T-helper 17 cell (primary cell): ENCODE results near the gene DOCK8. TPM values are rescaled to one million over a fixed set of nuclear protein-coding genes. Genes with fewer than 3 reads are reported as not detected.
"Not testable (repeated sequence)": the region's sequence is repeated elsewhere in the genome, so short reads cannot be mapped to it uniquely, and the experiment has no call there.

Experiments
- ATAC-seq: fragments of 150-1000 bp; cut with Tn5 transposase; 2 replicates; pipeline ENCODE4 v1.10.0; 2021; ENCODE audit warnings: mild to moderate bottlenecking, moderate library complexity
- DNase-seq, 3 donors: peaks; one replicate each; pipeline versions ENCODE4 v3.0.0 to v3.0.0-alpha.2; 2020 to 2021
- H3K9me3 ChIP-seq: one replicate; pipeline ENCODE4 v1.7.0; 2013; ENCODE audit warnings: low read length, mild to moderate bottlenecking; ENCODE audit not compliant: control insufficient read depth, poor library complexity, severe bottlenecking
- H3K27ac Mint-ChIP-seq: one replicate; pipeline ENCODE4 v1.8.0; 2022; ENCODE audit warnings: mild to moderate bottlenecking, moderate library complexity, mixed read lengths
- H3K27me3 Mint-ChIP-seq: one replicate; pipeline ENCODE4 v1.8.0; 2022; ENCODE audit warnings: mixed read lengths
- H3K36me3 Mint-ChIP-seq: one replicate; pipeline ENCODE4 v1.8.0; 2022; ENCODE audit warnings: low read depth, mixed read lengths
- H3K4me1 Mint-ChIP-seq: one replicate; pipeline ENCODE4 v1.8.0; 2022; ENCODE audit warnings: mild to moderate bottlenecking, mixed read lengths
- H3K4me3 Mint-ChIP-seq: one replicate; pipeline ENCODE4 v1.8.0; 2022; ENCODE audit warnings: mild to moderate bottlenecking, moderate library complexity, mixed read lengths
- total RNA-seq, 4 donors: library from RNA in 2 of 4; stranded (reverse) in 2 of 4; gene quantifications; one replicate each; pipeline ENCODE4 v1.2.3 and lab custom pipeline; 2022 to 2026

DOCK8 gene
- total RNA-seq, 2 donors from 2014 or later: 160 to 187 TPM

DNA sequence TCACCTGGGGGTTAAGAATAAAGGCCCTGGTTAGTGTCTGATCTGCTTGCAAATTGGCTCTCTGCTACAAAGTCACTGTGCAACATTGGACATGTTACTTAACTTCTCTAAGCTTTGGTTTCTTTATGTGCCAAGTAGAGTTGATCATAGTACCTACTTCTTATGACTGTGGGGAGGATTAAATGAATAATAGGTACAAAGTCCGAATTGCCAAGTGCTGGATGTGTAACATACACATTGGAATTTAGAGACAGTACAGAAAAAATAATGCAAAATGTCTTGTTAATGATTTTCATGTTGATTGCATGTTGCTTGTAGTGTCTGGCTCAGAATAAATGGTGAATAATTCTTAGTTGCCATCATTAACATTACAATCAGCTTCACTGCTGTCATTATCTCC is 2.2 kb downstream of the DOCK8 start:
- H3K36me3 Mint-ChIP-seq: no peaks in the 10 kb centered on the region
- DNase-seq: no peak

DNA sequence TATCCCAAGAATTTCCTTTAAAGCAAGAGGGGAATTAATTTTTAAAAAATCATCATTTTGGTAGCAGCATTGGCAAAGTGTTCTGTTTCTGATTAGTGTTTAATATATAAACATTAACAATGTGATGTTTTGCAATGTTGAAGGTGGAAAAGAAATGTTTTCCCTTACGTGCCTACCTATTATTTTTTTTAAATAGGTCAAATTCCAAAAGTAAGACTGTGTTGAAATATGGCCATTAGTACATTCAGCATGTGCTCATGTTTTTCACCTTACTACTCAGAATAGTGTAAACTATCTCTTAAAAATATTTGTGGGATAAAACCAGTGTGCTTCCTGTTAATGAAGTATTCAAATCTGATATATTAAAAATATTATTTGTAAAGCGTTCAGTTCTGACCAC is 3.3 kb downstream of the DOCK8 start:
- no peaks in the 10 kb centered on the region for H3K9me3 ChIP-seq
- DNase-seq (no peak), ATAC-seq (no peak)
- Mint-ChIP-seq H3K4me1 (peaks cover 21% of the 10 kb centered on the region), H3K36me3 (no peaks in the 10 kb centered on the region), H3K27me3 (peaks cover 11% of the 10 kb centered on the region), H3K27ac (no peak overlapping the region), H3K4me3 (no peak overlapping the region)

More for the DNA sequence above, 2.2 kb downstream of the DOCK8 start:
- H3K9me3 ChIP-seq: no peaks in the 10 kb centered on the region
- H3K27me3 Mint-ChIP-seq: peaks cover 11% of the 10 kb centered on the region
- ATAC-seq: no peak
- peaks cover 11% of the 10 kb centered on the region for H3K4me1 Mint-ChIP-seq
- no peak overlapping the region for H3K27ac Mint-ChIP-seq
- H3K4me3 Mint-ChIP-seq: peak overlapping the region; percentile 65

DNA sequence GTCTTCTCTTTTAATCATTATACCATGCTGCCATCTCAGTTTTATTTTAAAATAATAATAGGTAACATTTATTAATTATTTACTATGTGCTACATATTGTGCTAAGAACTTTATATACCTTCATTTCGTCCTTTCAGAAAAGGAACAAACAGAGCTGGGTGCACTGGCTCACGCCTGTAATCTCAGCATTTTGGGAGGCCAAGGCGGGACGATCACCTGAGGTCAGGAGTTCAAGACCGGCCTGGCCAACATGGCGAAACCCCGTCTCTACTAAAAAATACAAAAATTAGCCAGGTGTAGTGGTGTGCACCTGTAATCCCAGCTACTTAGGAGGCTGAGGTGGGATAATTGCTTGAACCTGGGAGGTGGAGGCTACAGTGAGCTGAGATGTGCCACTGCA is 4.4 kb downstream of the DOCK8 start:
- not testable (repeated sequence) for H3K9me3 ChIP-seq, DNase-seq, ATAC-seq, H3K36me3 Mint-ChIP-seq, H3K27ac Mint-ChIP-seq, H3K4me3 Mint-ChIP-seq
- peaks cover 11% of the 10 kb centered on the region for H3K27me3 Mint-ChIP-seq
- H3K4me1 Mint-ChIP-seq: peaks cover 24% of the 10 kb centered on the region

DNA sequence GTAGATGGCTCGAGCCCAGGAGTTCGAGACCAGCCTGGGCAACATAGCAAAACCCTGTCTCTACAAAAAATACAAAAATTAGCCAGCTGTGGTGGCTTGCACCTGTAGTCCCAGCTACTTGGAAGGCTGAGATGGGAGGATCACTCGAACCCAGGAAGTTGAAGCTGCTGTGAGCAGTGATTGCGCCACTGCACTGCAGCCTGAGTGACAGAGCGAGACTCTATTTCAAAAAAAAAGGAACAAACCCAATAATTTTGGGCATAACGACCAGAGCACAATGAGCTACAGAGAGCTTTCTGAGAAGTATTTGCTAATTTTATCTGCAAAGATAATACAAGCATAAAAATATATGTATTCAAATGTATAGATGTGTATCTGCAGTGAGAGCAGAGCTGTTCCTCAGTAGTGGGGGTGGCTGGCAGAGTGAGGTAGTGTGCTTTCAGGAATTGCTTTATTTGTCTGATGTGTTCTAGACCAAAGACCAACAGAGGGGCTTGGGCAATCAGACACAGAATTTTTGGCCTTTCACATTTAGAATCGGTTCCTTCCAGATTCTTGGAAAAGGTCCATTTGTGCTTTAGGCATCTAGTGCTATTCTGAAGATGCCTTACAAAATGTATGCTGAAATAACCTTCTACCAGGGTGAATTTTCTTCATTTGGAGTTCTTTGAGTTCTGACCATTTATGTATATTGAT is 5.2 kb downstream of the DOCK8 start:
- H3K27ac Mint-ChIP-seq: peak overlapping the region; percentile 49
- peaks cover 11% of the 10 kb centered on the region for H3K27me3 Mint-ChIP-seq
- H3K4me1 Mint-ChIP-seq: peaks cover 28% of the 10 kb centered on the region
- DNase-seq: no peak
- no peak for ATAC-seq
- no peaks in the 10 kb centered on the region for H3K36me3 Mint-ChIP-seq
- H3K4me3 Mint-ChIP-seq: no peak overlapping the region
- H3K9me3 ChIP-seq: no peaks in the 10 kb centered on the region

DNA sequence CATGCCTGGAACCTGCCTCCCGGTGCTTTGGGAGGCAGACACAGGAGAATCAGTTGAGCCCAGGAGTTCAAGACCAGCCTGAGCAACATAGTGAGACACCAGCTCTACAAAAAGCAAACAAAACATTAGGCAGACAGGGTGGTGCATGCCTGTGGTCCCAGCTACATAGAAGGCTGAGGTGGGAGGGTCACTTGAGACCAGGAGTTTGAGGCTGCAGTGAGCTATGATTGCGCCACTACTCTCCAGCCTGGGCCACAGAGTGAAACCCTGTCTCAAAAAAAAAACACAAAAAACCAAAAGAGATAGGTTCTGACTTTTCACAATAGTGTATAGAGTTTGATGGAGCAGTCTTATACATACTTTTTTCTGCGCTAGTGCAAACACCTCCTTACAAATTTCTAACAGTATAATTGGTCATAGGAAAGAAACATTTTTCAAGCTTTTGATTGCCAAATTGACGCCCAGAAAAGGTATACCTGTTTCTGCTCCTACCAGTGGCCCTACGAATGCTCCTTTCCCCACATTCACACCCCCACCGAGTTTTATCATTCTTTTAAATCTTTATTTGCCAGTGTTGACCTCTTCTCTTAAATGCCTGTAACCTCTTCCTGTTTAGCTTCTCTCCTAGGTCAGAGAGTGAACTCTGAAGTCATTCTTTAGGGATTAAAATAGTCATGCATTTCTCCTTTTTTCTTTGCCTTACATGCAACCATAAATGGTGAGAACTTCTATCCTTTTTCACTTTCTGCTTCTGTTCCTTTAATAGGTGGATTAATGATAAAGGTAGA is 7.5 kb downstream of the DOCK8 start:
- ATAC-seq (peak; percentile 18), DNase-seq (no peak)
- peaks cover 2% of the 10 kb centered on the region for H3K27me3 Mint-ChIP-seq
- peak overlapping the region; percentile 82 for H3K4me3 Mint-ChIP-seq
- no peaks in the 10 kb centered on the region for H3K9me3 ChIP-seq
- H3K36me3 Mint-ChIP-seq: no peaks in the 10 kb centered on the region
- peaks cover 21% of the 10 kb centered on the region for H3K4me1 Mint-ChIP-seq
- peak overlapping the region; percentile 72 for H3K27ac Mint-ChIP-seq

DNA sequence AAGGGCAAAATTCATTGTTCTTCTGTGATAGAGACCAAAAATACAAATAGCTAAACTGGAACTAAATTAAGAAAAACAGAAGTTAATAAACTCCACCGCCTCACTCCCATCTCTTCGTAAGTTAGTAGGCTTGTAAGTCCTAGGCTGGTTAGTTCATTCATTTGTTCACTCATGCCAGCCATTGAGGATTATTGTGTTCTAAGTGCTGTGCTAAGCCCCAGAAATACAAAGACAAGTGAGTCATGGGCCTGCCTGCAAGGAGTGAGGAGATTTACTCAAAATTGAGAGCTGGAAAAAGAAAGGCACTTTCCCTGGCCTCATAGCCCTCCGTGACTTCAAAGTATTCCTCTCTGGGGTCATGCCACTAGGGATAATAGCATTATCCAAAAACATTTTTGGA is 8.5 kb downstream of the DOCK8 start:
- Mint-ChIP-seq H3K27me3 (no peaks in the 10 kb centered on the region), H3K4me3 (peak overlapping the region; percentile 82), H3K4me1 (peaks cover 19% of the 10 kb centered on the region), H3K36me3 (no peaks in the 10 kb centered on the region), H3K27ac (no peak overlapping the region)
- ATAC-seq: no peak
- no peak for DNase-seq
- no peaks in the 10 kb centered on the region for H3K9me3 ChIP-seq

DNA sequence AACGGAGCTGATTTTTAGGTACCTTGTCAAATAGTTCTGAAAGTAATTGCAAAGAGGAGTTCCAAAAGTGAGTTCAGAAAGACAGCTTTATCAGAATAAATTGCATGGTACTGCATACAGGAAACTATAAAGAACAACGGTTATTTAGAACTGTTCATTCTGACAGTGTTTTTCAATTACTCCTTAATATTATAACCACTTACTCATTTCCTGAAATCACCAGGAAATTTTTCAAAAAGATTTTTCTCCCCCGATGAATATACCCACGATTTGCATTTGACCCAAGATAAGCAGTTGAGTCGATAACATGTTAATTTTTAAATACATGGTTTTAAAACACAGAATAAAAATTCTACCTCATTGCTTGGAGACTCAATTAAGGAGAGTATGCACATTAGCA is 9.4 kb downstream of the DOCK8 start:
- DNase-seq (no peak), ATAC-seq (no peak)
- Mint-ChIP-seq H3K4me3 (no peak overlapping the region), H3K36me3 (no peaks in the 10 kb centered on the region), H3K27ac (no peak overlapping the region), H3K27me3 (no peaks in the 10 kb centered on the region), H3K4me1 (peaks cover 19% of the 10 kb centered on the region)
- no peaks in the 10 kb centered on the region for H3K9me3 ChIP-seq

DNA sequence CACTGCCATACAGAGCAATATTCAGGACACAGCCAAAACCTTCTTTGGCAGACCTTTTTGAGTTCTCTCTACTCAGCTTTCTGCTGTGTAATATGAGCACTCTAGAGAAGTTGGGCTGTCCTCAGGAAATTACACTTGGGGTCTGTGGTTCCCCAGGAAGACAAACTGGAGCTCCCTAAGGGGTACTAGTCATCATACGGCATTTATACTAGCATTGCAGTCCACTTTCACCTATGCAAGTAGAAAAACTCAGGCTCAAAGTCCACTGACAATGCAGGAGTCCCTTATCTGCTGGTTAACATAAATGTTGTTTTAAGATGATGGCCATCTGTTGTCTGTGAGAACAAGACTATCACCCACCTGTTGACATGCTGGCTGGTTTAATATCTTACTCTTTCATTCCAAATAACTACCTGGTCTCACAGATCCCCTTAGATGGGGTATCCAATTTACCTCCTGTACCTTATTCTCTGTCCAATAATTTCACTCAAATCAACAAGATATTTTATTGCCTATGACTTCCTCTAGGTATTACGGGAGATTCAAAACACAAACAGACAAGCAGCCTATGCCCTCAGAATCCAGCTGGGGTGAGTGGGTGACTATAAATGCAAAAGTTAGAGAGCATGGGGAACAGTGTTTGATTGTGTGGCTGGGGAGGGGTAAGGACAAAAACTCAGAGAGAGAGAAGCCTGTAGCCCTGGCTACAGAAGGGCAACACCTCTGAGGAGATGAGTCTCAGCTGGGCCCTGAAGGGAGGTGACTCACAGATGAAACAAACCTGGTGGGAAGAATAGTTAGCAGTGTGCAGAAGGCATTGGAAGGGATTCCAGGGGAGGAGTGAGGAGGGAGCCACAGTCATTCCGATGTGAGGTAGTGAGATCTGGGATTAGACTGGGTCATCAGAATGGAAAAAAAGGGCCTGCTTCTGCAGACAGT is 10.2 kb downstream of the DOCK8 start:
- peaks cover 19% of the 10 kb centered on the region for H3K4me1 Mint-ChIP-seq
- DNase-seq: no peak
- no peak overlapping the region for H3K4me3 Mint-ChIP-seq
- no peak overlapping the region for H3K27ac Mint-ChIP-seq
- H3K9me3 ChIP-seq: no peaks in the 10 kb centered on the region
- H3K36me3 Mint-ChIP-seq: no peaks in the 10 kb centered on the region
- H3K27me3 Mint-ChIP-seq: no peaks in the 10 kb centered on the region
- ATAC-seq: no peak

DNA sequence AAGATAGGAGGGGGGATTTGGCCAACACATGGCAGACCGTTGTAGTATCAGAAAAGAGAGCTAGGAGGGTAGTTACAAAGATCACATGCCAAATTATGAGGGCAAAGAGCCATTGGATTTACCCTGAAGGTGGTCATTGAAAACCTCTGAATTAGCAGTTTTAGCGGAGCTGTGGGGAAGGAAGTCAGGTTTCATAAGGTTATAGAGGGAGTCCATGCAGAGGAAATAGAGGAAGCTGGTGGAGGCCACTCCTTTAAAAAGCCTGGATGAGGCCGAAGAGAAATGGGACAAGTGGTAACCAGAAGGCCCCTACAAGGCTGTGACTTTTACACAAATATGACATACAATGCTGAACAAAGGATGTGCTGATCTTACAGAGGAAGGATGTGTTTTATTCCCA is 13.2 kb downstream of the DOCK8 start:
- no peak for ATAC-seq
- no peak overlapping the region for H3K27ac Mint-ChIP-seq
- peaks cover 8% of the 10 kb centered on the region for H3K4me1 Mint-ChIP-seq
- DNase-seq: no peak
- no peaks in the 10 kb centered on the region for H3K36me3 Mint-ChIP-seq
- H3K9me3 ChIP-seq: no peaks in the 10 kb centered on the region
- no peak overlapping the region for H3K4me3 Mint-ChIP-seq
- H3K27me3 Mint-ChIP-seq: no peaks in the 10 kb centered on the region

DNA sequence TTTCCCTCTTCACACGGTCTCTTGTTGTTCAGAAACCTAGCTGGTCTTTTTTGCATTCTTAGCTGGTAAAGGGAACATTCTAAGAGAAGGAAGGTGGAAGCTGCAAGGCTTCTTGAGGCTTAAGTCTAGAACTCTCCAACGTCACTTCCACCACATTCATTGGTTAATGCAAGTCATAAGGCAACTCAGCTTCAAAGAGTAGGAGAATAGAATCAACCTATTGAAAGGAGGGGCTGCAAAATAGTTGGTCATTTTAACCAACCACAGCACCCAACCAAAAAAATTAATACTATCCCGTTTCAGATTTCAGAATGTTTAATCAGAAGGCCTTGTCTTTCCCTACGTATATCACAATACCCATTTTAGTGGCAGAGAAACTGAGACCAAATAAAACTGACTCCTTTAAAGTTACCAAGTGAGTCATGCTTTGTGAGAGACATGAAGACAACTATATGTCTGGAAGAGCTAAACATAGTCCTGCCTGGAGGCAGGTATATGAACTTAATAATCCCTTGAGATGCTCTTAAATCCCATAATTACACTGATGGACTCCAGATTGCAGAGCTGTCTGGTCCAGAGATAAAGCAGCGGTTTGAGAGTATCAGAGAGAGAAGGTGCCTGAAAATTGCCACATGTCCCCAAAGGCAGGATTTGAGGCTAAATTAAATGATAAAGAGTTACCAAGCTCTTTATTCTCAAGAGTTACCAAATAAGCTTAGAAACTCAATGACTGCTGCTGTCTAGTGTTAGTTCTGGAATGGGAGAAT is 14.4 kb downstream of the DOCK8 start:
- Mint-ChIP-seq H3K4me3 (no peak overlapping the region), H3K36me3 (no peaks in the 10 kb centered on the region), H3K4me1 (peaks cover 4% of the 10 kb centered on the region), H3K27me3 (no peaks in the 10 kb centered on the region), H3K27ac (no peak overlapping the region)
- H3K9me3 ChIP-seq: no peaks in the 10 kb centered on the region
- DNase-seq (no peak), ATAC-seq (no peak)

DNA sequence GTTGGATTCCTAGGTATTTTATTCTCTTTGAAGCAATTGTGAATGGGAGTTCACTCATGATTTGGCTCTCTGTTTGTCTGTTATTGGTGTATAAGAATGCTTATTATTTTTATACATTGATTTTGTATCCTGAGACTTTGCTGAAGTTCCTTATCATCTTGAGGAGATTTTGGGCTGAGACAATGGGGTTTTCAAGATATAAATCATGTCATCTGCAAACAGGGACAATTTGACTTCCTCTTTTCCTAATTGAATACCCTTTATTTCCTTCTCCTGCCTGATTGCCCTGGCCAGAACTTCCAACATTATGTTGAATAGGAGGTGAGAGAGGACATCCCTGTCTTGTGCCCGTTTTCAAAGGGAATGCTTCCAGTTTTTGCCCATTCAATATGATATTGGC is 17.0 kb downstream of the DOCK8 start:
- not testable (repeated sequence) for DNase-seq, H3K4me1 Mint-ChIP-seq, H3K4me3 Mint-ChIP-seq, H3K27ac Mint-ChIP-seq, ATAC-seq, H3K9me3 ChIP-seq, H3K27me3 Mint-ChIP-seq, H3K36me3 Mint-ChIP-seq

DNA sequence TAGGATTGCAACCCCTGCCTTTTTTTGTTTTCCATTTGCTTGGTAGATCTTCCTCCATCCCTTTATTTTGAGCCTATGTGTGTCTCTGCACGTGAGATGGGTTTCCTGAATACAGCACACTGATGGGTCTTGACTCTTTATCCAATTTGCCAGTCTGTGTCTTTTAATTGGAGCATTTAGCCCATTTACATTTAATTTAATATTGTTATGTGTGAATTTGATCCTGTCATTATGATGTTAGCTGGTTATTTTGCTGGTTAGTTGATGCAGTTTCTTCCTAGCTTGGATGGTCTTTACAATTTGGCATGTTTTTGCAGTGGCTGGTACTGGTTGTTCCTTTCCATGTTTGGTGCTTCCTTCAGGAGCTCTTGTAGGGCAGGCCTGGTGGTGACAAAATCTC is 19.0 kb downstream of the DOCK8 start:
- H3K27me3 Mint-ChIP-seq, H3K36me3 Mint-ChIP-seq, H3K4me3 Mint-ChIP-seq, ATAC-seq, H3K27ac Mint-ChIP-seq, H3K9me3 ChIP-seq, DNase-seq: not testable (repeated sequence)
- H3K4me1 Mint-ChIP-seq: peaks cover 12% of the 10 kb centered on the region
